HepG2 (cell line): ENCODE data around the gene ADSS1. TPM values are rescaled to one million over a fixed set of nuclear protein-coding genes. Genes with fewer than 3 reads are reported as not detected.
A peak's percentile ranks its signal among the peaks of the same experiment; 100 is the strongest.

Experiments used
- ELF1 ChIP-seq: sonication (generic); formaldehyde crosslinking; IDR thresholded peaks from 2 replicates; pipeline ENCODE4 v1.4.0; 2020; ENCODE audit warnings: missing genetic modification reagents
- ETS1 ChIP-seq: sonication (generic); formaldehyde crosslinking; IDR thresholded peaks from 2 replicates; pipeline ENCODE4 v1.4.0; 2020; ENCODE audit warnings: missing genetic modification reagents
- FOXA1 ChIP-seq, 2 experiments: fragments of 450-650 bp in 1 of 2; sonication (generic) in 1 of 2; formaldehyde crosslinking in 1 of 2; IDR thresholded peaks; 2 replicates each; pipeline versions ENCODE4 v1.4.0 to v1.6.1; 2016 to 2020; ENCODE audit warnings: missing genetic modification reagents in 1 of 2
- FOXK2 ChIP-seq: fragments of 450-650 bp; IDR thresholded peaks from 2 replicates; pipeline ENCODE4 v1.6.1; 2016
- GPBP1L1 ChIP-seq: sonication (generic); formaldehyde crosslinking; IDR thresholded peaks from 2 replicates; pipeline ENCODE4 v1.5.0; 2020; ENCODE audit warnings: mild to moderate bottlenecking, missing genetic modification reagents
- IRF9 ChIP-seq: sonication (generic); formaldehyde crosslinking; IDR thresholded peaks from 2 replicates; pipeline ENCODE4 v1.8.0; 2022; ENCODE audit warnings: missing genetic modification reagents, mild to moderate bottlenecking, borderline replicate concordance
- JDP2 ChIP-seq: sonication (generic); formaldehyde crosslinking; IDR thresholded peaks from 2 replicates; pipeline ENCODE4 v1.8.1; 2022; ENCODE audit warnings: missing genetic modification reagents, borderline replicate concordance
- KDM5A ChIP-seq: fragments of 200-600 bp; sonication (generic); IDR thresholded peaks from 2 replicates; pipeline ENCODE4 v1.7.0; 2018; ENCODE audit warnings: antibody characterized with exemption, mild to moderate bottlenecking, low read length, borderline replicate concordance
- KLF15 ChIP-seq: sonication (generic); formaldehyde crosslinking; IDR thresholded peaks from 2 replicates; pipeline ENCODE4 v1.8.1; 2023; ENCODE audit warnings: borderline replicate concordance, mild to moderate bottlenecking, inconsistent platforms, missing genetic modification reagents, mixed read lengths
- MAFK ChIP-seq, 2 experiments: IDR thresholded peaks in 1 of 2; conservative IDR thresholded peaks in 1 of 2; 2 replicates each; pipeline ENCODE4 v1.6.1; 2011; ENCODE audit warnings: improper control_type of control experiment in 2 of 2, low read length in 2 of 2
- PBX2 ChIP-seq: IDR thresholded peaks from 2 replicates; pipeline ENCODE4 v1.6.1; 2016; ENCODE audit warnings: control low read depth
- RBM39 ChIP-seq: fragments of 200-400 bp; formaldehyde crosslinking; IDR thresholded peaks from one replicate; pipeline ENCODE4 v1.6.1; 2018; ENCODE audit warnings: antibody characterized with exemption, mild to moderate bottlenecking, low read depth, low read length; ENCODE audit not compliant: poor library complexity, severe bottlenecking
- SNAI1 ChIP-seq: sonication (generic); formaldehyde crosslinking; IDR thresholded peaks from 2 replicates; pipeline ENCODE4 v1.5.0; 2020; ENCODE audit warnings: mild to moderate bottlenecking, missing genetic modification reagents, borderline replicate concordance
- ZNF24 ChIP-seq: fragments of 450-650 bp; IDR thresholded peaks from 2 replicates; pipeline ENCODE4 v1.6.1; 2017; ENCODE audit warnings: antibody characterized with exemption, mild to moderate bottlenecking
- ZNF263 ChIP-seq: sonication (generic); formaldehyde crosslinking; IDR thresholded peaks from 2 replicates; pipeline ENCODE4 v1.4.0; 2020; ENCODE audit warnings: missing genetic modification reagents
- ZNF281 ChIP-seq: sonication (generic); formaldehyde crosslinking; IDR thresholded peaks from 2 replicates; pipeline ENCODE4 v1.4.0; 2020; ENCODE audit warnings: missing genetic modification reagents, borderline replicate concordance
- ZNF296 ChIP-seq: sonication (generic); formaldehyde crosslinking; conservative IDR thresholded peaks from 2 replicates; pipeline ENCODE4 v1.5.0; 2020; ENCODE audit warnings: mild to moderate bottlenecking, missing genetic modification reagents
- ZNF317 ChIP-seq: sonication (generic); formaldehyde crosslinking; IDR thresholded peaks from 2 replicates; pipeline ENCODE4 v1.5.0; 2020; ENCODE audit warnings: mild to moderate bottlenecking, missing genetic modification reagents
- ZNF557 ChIP-seq: sonication (generic); formaldehyde crosslinking; IDR thresholded peaks from 2 replicates; pipeline ENCODE4 v1.4.0; 2020; ENCODE audit warnings: missing genetic modification reagents
- ZNF784 ChIP-seq: sonication (generic); formaldehyde crosslinking; IDR thresholded peaks from 2 replicates; pipeline ENCODE4 v1.5.1; 2020; ENCODE audit warnings: missing genetic modification reagents, mild to moderate bottlenecking, borderline replicate concordance
- polyA plus RNA-seq, 8 experiments: library from polyadenylated mRNA; depleted of rRNA in 3 of 8; stranded (reverse) in 7 of 8; unstranded in 1 of 8; fragments of >200 nt; fragmentation: Illumina TruSeq in 4 of 8; extraction: Trizol in 4 of 8; gene quantifications; 2 replicates each; pipeline versions ENCODE4 v1.2.1 to v1.2.3, GENCODE V29; 2011 to 2016; ENCODE audit warnings: low read depth in 4 of 8, missing spikeins in 1 of 8, mixed read lengths in 1 of 8; ENCODE audit not compliant: insufficient read depth in 1 of 8
- total RNA-seq, 5 experiments: library from RNA; depleted of rRNA; stranded (reverse); fragments of >200 nt; fragmentation: Illumina TruSeq; extraction: Trizol; gene quantifications; 2 replicates each; pipeline ENCODE4 v1.2.3, GENCODE V29; 2016; ENCODE audit warnings: low read depth in 1 of 5

The ADSS1 gene
- total and polyA plus RNA-seq, 2 of the 13 experiments (the other 11 are each of a cell fraction or from before 2014, with no cell fraction given) = 1.0 to 36.7 TPM

- TF ChIP-seq PBX2 (CRISPR knock-in tag) (no peak), RBM39 (peak; percentile 87), FOXK2 (no peak), ZNF317 (CRISPR knock-in tag) (peak; percentile 22; the same call in 1 of the 2 replicates), ZNF557 (CRISPR knock-in tag) (no peak), ELF1 (CRISPR knock-in tag) (no peak), ZNF281 (no peak; the same call in 1 of the 2 replicates), KDM5A (peak; percentile 73; the same call in 1 of the 2 replicates), SNAI1 (CRISPR knock-in tag) (no peak), ZNF263 (CRISPR knock-in tag) (0 out of 2 replicates have a peak, but pooled peaks have one; percentile 35), IRF9 (CRISPR knock-in tag) (peak; percentile 85), ZNF296 (CRISPR knock-in tag) (peak; percentile 92), JDP2 (CRISPR knock-in tag) (no peak), ZNF24 (no peak), MAFK (conservative IDR thresholded peaks at IDR 0.05 in 1 of 2, IDR thresholded peaks at IDR 0.05 in 1 of 2; ENCODE audit: low read length in 2 of 2) (no peak), FOXA1 (IDR thresholded peaks at IDR 0.05) (no peak), FOXA1 (CRISPR knock-in tag; IDR thresholded peaks at IDR 0.05) (peak; percentile 18; the same call in 1 of the 2 replicates), GPBP1L1 (CRISPR knock-in tag) (no peak), KLF15 (CRISPR knock-in tag) (no peak), ZNF784 (CRISPR knock-in tag) (peak; percentile 92; the same call in 1 of the 2 replicates), ETS1 (CRISPR knock-in tag) (peak; percentile 79; the same call in 1 of the 2 replicates)
These were observed 28.9 kb downstream of the ADSS1 start, which contains the start of gene SIVA1 (continued) for GRCh38 chr14:104752735-104753527.
